Heart left ventricle (tissue), 16 donors: ENCODE measurements around the gene FXYD5. TPM values are rescaled to one million over a fixed set of nuclear protein-coding genes. Genes with fewer than 3 reads are reported as not detected.

Experiments
- ATAC-seq, 4 donors: fragments of 200-7000 bp; cut with Tn5 transposase; one replicate each; pipeline ENCODE4 v1.9.1; 2020 to 2022; ENCODE audit warnings: moderate library complexity in 4 of 4, mild to moderate bottlenecking in 3 of 4, moderate number of reproducible peaks in 1 of 4
- DNase-seq, 5 donors: peaks; one replicate each; pipeline ENCODE4 v3.0.0-alpha.2; 2020
- H3K27ac ChIP-seq, 12 donors: fragments of 200-600 bp; sonication (generic) in 4 of 12; one replicate each; pipeline versions ENCODE4 v1.5.0 to v1.8.0; 2016 to 2022; ENCODE audit warnings: mild to moderate bottlenecking in 2 of 12
- H3K27me3 ChIP-seq, 9 donors: fragments of 200-600 bp; sonication (generic) in 2 of 9; one replicate each; pipeline versions ENCODE4 v1.5.1 to v1.8.0; 2016 to 2022; ENCODE audit warnings: mild to moderate bottlenecking in 3 of 9
- H3K36me3 ChIP-seq, 9 donors: fragments of 200-600 bp; sonication (generic) in 2 of 9; one replicate each; pipeline versions ENCODE4 v1.5.0 to v1.8.0; 2018 to 2022; ENCODE audit warnings: mild to moderate bottlenecking in 2 of 9
- H3K4me1 ChIP-seq, 12 donors: fragments of 200-600 bp; sonication (generic) in 4 of 12; one replicate each; pipeline versions ENCODE4 v1.5.0 to v1.8.0; 2016 to 2022; ENCODE audit warnings: mild to moderate bottlenecking in 3 of 12
- H3K4me3 ChIP-seq, 12 donors: fragments of 200-600 bp; sonication (generic) in 4 of 12; one replicate each; pipeline versions ENCODE4 v1.5.0 to v1.8.0; 2017 to 2022; ENCODE audit warnings: mild to moderate bottlenecking in 9 of 12, moderate library complexity in 4 of 12
- H3K9me3 ChIP-seq, 12 donors: fragments of 200-600 bp; sonication (generic) in 4 of 12; one replicate each; pipeline versions ENCODE4 v1.5.0 to v1.8.0; 2016 to 2022; ENCODE audit warnings: mild to moderate bottlenecking in 1 of 12
- CTCF ChIP-seq, 12 donors: fragments of 200-600 bp; sonication (generic) in 4 of 12; IDR thresholded peaks; one replicate each; pipeline versions ENCODE4 v1.5.0 to v1.8.0; 2018 to 2022; ENCODE audit warnings: antibody characterized with exemption in 12 of 12, mild to moderate bottlenecking in 5 of 12
- POLR2A ChIP-seq, 2 donors: fragments of 450-650 bp; IDR thresholded peaks; one replicate each; pipeline ENCODE4 v1.6.1; 2017; ENCODE audit warnings: antibody characterized with exemption in 2 of 2, mild to moderate bottlenecking in 2 of 2, moderate library complexity in 2 of 2
- WGBS, 4 donors: extraction: QIAGEN DNeasy Blood & Tissue Kit in 2 of 4; methylation state at CpG; one replicate each; pipeline versions ENCODE4 v1.1.5 to v1.1.7; 2013 to 2018; 5-methylcytosine and 5-hydroxymethylcytosine counted together
- intact Hi-C, 10 donors: fragments of 100-400 bp; cut with DNase I; formaldehyde crosslinking; loops; one replicate each; pipeline versions ENCODE4 v1.11.1 to v1.14.2; 2022
- polyA plus RNA-seq, 2 donors: library from polyadenylated mRNA; stranded (reverse); fragments of 200-250 nt; gene quantifications; one replicate each; pipeline ENCODE4 v1.2.3, GENCODE V29; 2013
- total RNA-seq, 9 donors: library from RNA; depleted of rRNA in 2 of 9; stranded (reverse); fragments of >200 nt in 2 of 9; fragmentation: NEBNext Ultra II Directional in 3 of 9; extraction: Animal tissue kit (Norgen Biotek cat#: 25700) in 3 of 9; gene quantifications; one replicate each; pipeline versions ENCODE4 v1.1.0 to v1.2.4, GENCODE V29; 2016 to 2023
- donor health status: ischemic (EF 13 %, LVEDD 7.1; RV severe dilation, severe dysfunction).
- donor health status: healthy with polysubstance abuse.
- donor health status: DM: no; HTN: yes; CAD: no.
- donor health status: DM: no; HTN: no; CAD: no.
- donor health status: ischemic (EF 25% LVEDD 6.9; RV normal size, moderate dysfunction).
- donor health status: ischemic (EF 25% LVEDD 5.7; RV mildly dilated, moderate dysfunction).
- donor health status: healthy.
- donor health status: DM: yes; HTN: yes; CAD: no.
- donor health status: ischemic (EF 35%, LVEDD 5.7; RV mildly dilated, moderate dysfunction).
- donor health status: nonischemic (EF 11% LVEDD 7.7; RV severe dilation, severe dysfunction).
- donor health status: DM: yes; HTN: yes; CAD: no.
- donor health status: PGD.
- donor health status: ischemic (EF 29% LVEDD 5.4; RV normal size, mild dysfunction).
- donor health status: nonischemic (EF 23%, LVEDD 6.1; RV moderate dilation, normal function).

The FXYD5 gene
- total and polyA plus RNA-seq, 11 donors: 15.3 to 87.9 (median 25.6) TPM

- 76 to 85% (median 80%) methylated on average over 7 of the region's 7 CpGs for WGBS, 4 donors
- no peak overlapping the region for H3K4me3 ChIP-seq
- TF ChIP-seq CTCF (IDR thresholded peaks at IDR 0.05) (no peak), POLR2A (IDR thresholded peaks at IDR 0.05) (no peak)
- no peaks in the 10 kb centered on the region for H3K27me3 ChIP-seq
- intact Hi-C loops: no loop called here
- H3K9me3 ChIP-seq: peaks cover 0 to 9% (median 0%) of the 10 kb centered on the region in 12 donors
- DNase-seq (no peak), ATAC-seq (no peak)
- H3K36me3 ChIP-seq: no peaks in the 10 kb centered on the region
- peaks cover 0 to 59% (median 25%) of the 10 kb centered on the region in 12 donors for H3K4me1 ChIP-seq
- H3K27ac ChIP-seq: peak overlapping the region in 4 of 12 donors; percentile 62 to 94 (median 67)
These were observed 60.4 kb downstream of the FXYD5 start for GRCh38 chr19:35214766-35215422.

- Histone ChIP-seq H3K27ac (no peak overlapping the region), H3K27me3 (no peaks in the 10 kb centered on the region), H3K4me1 (peaks cover 0 to 51% (median 26%) of the 10 kb centered on the region in 12 donors), H3K36me3 (no peaks in the 10 kb centered on the region), H3K9me3 (peaks cover 0 to 9% (median 0%) of the 10 kb centered on the region in 12 donors), H3K4me3 (no peak overlapping the region)
- no peak for TF ChIP-seq CTCF (IDR thresholded peaks at IDR 0.05)
- WGBS, 4 donors: 87 to 92% (median 88%) methylated on average over 7 to 8 of the region's 8 CpGs
- DNase-seq (no peak), ATAC-seq (no peak)
- intact Hi-C loops: no loop called here
These were observed 61.7 kb downstream of the FXYD5 start for GRCh38 chr19:35216016-35216832.

GRCh38 chr19:35216833-35217648 is 62.5 kb downstream of the FXYD5 start:
- DNase-seq (peak in 2 of 5 donors; percentile 30 to 37), ATAC-seq (peak in 1 of 4 donors; percentile 23)
- H3K4me3 ChIP-seq: no peak overlapping the region
- intact Hi-C loops: no loop called here
- H3K4me1 ChIP-seq: peaks cover 0 to 43% (median 23%) of the 10 kb centered on the region in 12 donors
- 54 to 86% (median 68%) methylated on average over 3 of the region's 3 CpGs for WGBS, 4 donors
- H3K36me3 ChIP-seq: no peaks in the 10 kb centered on the region
- H3K27me3 ChIP-seq: no peaks in the 10 kb centered on the region
- H3K27ac ChIP-seq: peak overlapping the region in 2 of 12 donors; percentile 30 to 55
- TF ChIP-seq CTCF (IDR thresholded peaks at IDR 0.05) (no peak), POLR2A (IDR thresholded peaks at IDR 0.05) (no peak)
- H3K9me3 ChIP-seq: peaks cover 0 to 9% (median 0%) of the 10 kb centered on the region in 12 donors

GRCh38 chr19:35217649-35217990 is 63.1 kb downstream of the FXYD5 start:
- peak overlapping the region in 2 of 12 donors; percentile 30 to 55 for H3K27ac ChIP-seq

More at GRCh38 chr19:35217649-35217990, 63.1 kb downstream of the FXYD5 start:
- H3K36me3 ChIP-seq: no peaks in the 10 kb centered on the region
- no peak overlapping the region for H3K4me3 ChIP-seq
- H3K9me3 ChIP-seq: peaks cover 0 to 9% (median 0%) of the 10 kb centered on the region in 12 donors
- ATAC-seq (no peak), DNase-seq (no peak)
- H3K27me3 ChIP-seq: no peaks in the 10 kb centered on the region
- TF ChIP-seq CTCF (IDR thresholded peaks at IDR 0.05) (no peak), POLR2A (IDR thresholded peaks at IDR 0.05) (no peak)
- peaks cover 0 to 37% (median 21%) of the 10 kb centered on the region in 12 donors for H3K4me1 ChIP-seq
- intact Hi-C loops: no loop called here
